ENCODE data around the gene MARCHF5. TPM values are rescaled to one million over a fixed set of nuclear protein-coding genes. Genes with fewer than 3 reads are reported as not detected.

Gene MARCHF5
- 41.6 TPM for polyA plus RNA-seq (2013, experiment 1 of 2; ENCODE audit: insufficient read length)
- polyA plus RNA-seq (2013, experiment 2 of 2; ENCODE audit: insufficient read length), result 42.2 TPM

- DNase-seq, result peak; percentile 95
Measured at GRCh38 chr10:92290837-92291615, at the start of gene MARCHF5, which contains the start of gene CPEB3. MARCHF5 (plus strand) TSS chr10:92291167; CDS start chr10:92291495, 328 bp downstream. CPEB3 (minus strand) TSS chr10:92291078; CDS start chr10:92240350, 50,728 bp downstream.

GRCh38 chr10:92241501-92241900, 49.5 kb upstream of the MARCHF5 start:
- DNase-seq, result no peak

- DNase-seq, result no peak
Measured at GRCh38 chr10:92242380-92242779, 48.6 kb upstream of the MARCHF5 start.

GRCh38 chr10:92242910-92243671, 47.9 kb upstream of the MARCHF5 start:
- peak; percentile 56 for DNase-seq

- no peak for DNase-seq
Measured at GRCh38 chr10:92244796-92245195, 46.2 kb upstream of the MARCHF5 start.

GRCh38 chr10:92248566-92248965, 42.4 kb upstream of the MARCHF5 start:
- DNase-seq, result no peak

GRCh38 chr10:92263396-92263795, 27.6 kb upstream of the MARCHF5 start:
- no peak for DNase-seq

GRCh38 chr10:92264249-92264648, 26.7 kb upstream of the MARCHF5 start:
- DNase-seq, result no peak

GRCh38 chr10:92265687-92266258, 25.2 kb upstream of the MARCHF5 start:
- no peak for DNase-seq

- no peak for DNase-seq
Measured at GRCh38 chr10:92267343-92267742, 23.6 kb upstream of the MARCHF5 start.

- no peak for DNase-seq
Measured at GRCh38 chr10:92268748-92269147, 22.2 kb upstream of the MARCHF5 start.

- no peak for DNase-seq
Measured at GRCh38 chr10:92274071-92274470, 16.9 kb upstream of the MARCHF5 start.

GRCh38 chr10:92278996-92279696, 11.8 kb upstream of the MARCHF5 start:
- no peak for DNase-seq

GRCh38 chr10:92284112-92284704, 6.8 kb upstream of the MARCHF5 start:
- no peak for DNase-seq

- DNase-seq, result peak; percentile 18
Measured at GRCh38 chr10:92290076-92290836, 711 bp upstream of the MARCHF5 start.

- no peak for DNase-seq
Measured at GRCh38 chr10:92291616-92291865, 574 bp downstream of the MARCHF5 start.

GRCh38 chr10:92291921-92292845, 1.2 kb downstream of the MARCHF5 start:
- peak; percentile 44 for DNase-seq

- DNase-seq, result no peak
Measured at GRCh38 chr10:92298487-92298886, 7.5 kb downstream of the MARCHF5 start.

GRCh38 chr10:92303096-92303495, 12.1 kb downstream of the MARCHF5 start:
- DNase-seq, result no peak

GRCh38 chr10:92304061-92304460, 13.1 kb downstream of the MARCHF5 start:
- DNase-seq, result no peak

All from fibroblast of skin of abdomen (primary cell).